NCI-H2171 treated with DMSO at 0.1 percent for 48 hours (cell line): ENCODE results near the gene RAB10.
"Not testable (repeated sequence)": the region's sequence is repeated elsewhere in the genome, so short reads cannot be mapped to it uniquely, and the experiment has no call there.

Experiments used
- DNase-seq: peaks from one replicate; lab custom pipeline; 2025; lab: John Stamatoyannopoulos, UW

The RAB10 gene

GRCh38 chr2:26033818-26034636, at the start of gene RAB10:
TSS of gene RAB10 (plus strand) at chr2:26034084. CDS start at chr2:26034609, 525 bp downstream.
- DNase-seq, result peak; percentile 99

DNA sequence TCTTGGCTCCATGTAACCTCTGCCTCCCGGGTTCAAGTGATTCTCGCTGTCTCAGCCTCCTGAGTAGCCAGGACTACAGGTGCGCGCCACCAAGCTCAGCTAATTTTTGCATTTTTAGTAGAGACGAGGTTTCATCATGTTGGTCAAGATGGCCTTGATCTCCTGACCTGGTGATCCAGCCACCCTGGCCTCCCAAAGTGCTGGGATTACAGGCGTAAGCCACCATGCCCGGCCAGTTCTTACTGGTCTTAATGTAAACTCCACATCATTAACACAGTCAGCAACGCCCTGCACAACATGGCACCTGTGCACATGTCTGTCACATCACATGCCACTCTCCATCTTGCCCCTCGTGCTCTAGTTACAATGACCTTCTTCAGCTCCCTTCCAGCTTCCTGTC, 45.8 kb upstream of the RAB10 start:
- DNase-seq, result no peak

DNA sequence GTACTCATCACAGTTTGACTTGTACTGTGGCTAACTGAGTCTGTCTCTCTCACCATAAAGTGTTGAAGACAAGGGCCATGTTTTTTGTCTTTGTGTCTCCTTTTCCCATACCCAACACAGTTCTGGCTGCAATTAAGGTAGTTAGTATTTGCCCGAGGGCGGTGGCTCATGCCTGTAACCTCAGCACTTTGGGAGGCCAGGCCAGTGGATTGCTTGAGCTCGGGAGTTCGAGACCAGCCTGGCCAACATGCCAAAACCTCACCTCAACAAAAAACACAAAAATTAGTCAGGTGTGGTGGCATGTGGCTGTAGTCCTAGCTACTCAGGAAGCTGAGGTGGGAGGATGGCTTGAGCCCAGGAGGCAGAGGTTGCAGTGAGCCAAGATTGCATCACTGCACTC, 44.7 kb upstream of the RAB10 start:
- no peak for DNase-seq

DNA sequence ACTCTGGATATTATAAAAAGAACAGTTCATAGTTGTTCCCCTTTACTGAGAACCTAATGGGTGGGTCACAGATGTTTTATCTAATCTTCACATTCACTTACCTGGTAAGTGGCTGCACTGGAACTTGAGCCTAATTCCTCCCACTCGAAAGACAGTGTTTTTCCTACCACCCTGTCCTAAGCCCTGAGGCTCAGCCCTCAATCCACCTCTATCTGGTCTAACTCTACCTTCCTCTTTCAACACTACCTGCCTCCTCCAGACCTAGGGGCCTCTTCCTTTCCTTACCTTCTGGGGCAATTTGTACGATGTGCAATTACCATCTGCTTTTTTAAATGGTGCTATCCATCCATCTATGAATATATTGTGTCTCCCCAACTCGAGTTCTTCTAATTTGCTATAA, 41.9 kb upstream of the RAB10 start:
- DNase-seq, result no peak

DNA sequence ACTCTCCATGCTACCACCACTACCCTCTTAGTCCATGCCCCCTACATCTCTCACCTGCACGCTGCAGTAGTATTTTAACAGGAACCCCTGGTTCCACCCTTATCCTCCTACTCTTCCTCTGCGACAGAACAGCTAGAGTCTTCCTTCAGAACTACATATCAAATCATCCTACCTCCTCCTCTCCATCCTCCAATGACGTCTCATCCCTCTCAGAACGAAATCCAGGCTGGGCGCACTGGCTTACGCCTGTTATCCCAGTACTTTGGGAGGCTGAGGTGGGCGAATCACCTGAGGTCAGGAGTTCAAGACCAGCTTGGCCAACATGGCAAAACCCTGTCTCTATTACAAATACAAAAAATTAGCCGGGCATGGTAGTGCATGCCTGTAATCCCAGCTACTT, 41.3 kb upstream of the RAB10 start:
- no peak for DNase-seq

- no peak for DNase-seq
Observed at GRCh38 chr2:25993049-25993448, 40.8 kb upstream of the RAB10 start.

DNA sequence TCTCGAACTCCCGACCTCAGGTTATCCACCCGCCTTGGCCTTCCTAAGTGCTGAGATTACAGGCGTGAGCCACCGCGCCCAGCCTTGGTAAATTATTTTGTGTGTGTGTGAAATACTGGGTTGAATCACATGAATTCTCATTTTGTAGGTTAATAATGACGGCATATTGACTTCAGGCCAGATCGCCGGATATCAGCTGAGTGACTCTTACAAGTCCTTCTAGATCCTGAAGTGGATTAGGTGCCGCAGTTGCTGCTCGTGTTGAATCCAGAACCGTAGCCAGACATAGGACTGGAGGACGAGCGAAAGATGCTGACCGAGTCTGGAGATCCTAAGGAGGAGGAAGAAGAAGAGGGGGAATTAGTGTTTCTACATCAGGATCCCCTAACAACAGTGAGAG, 39.4 kb upstream of the RAB10 start:
- DNase-seq, result no peak

GRCh38 chr2:25996844-25997243, 37.0 kb upstream of the RAB10 start:
- DNase-seq, result no peak

DNA sequence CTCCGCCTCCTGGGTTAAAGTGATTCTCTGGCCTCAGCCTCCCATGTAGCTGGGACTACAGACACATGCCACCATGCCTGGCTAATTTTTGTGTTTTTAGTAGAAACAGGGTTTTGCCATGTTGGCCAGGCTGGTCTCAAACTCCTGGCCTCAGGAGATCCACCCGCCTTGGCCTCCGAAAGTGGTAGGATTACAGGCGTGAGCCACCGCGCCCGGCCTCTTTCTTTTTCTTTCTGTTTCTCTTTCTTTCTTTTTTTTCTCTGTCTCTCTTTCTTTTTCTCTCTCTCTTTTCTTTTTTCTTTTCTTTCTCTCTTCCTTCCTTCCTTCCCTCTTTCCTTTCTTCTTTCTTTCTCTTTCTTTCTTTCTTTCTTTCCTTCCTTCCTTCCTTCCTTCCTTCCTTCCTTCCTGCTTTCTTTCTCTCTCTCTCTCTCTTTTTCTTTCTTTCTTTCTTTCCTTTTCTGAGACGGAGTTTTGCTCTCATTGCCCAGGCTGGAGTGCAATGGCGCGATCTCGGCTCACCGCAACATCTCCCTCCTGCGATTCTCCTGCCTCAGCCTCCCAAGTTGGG, 35.0 kb upstream of the RAB10 start:
- not testable (repeated sequence) for DNase-seq

- not testable (repeated sequence) for DNase-seq
Observed at GRCh38 chr2:25999406-25999805, 34.5 kb upstream of the RAB10 start.

DNA sequence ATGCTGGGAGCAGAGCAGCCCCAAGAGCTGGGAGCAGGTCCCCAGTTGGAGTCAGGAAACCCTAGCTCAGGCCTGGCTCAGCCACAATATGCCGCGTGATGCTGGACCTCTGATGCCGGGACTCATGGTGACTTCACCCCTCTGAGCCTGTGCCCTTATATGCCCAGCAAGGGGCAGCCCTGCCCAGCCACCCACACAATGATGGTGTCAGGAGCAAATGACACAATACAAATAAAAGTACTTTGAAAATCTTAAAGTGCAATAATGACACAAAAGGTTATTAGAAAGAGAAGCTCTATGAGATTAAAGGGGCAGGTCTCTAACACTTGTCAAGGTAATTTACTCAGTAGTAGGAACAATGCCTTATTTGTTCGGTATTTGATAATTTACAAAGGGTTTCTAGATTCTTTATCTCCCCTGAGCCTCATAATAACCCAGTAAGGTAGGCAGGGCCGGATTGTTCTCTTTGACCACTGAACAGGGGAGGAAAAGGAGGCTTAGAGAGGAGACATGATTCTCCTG, 33.3 kb upstream of the RAB10 start:
- no peak for DNase-seq

DNA sequence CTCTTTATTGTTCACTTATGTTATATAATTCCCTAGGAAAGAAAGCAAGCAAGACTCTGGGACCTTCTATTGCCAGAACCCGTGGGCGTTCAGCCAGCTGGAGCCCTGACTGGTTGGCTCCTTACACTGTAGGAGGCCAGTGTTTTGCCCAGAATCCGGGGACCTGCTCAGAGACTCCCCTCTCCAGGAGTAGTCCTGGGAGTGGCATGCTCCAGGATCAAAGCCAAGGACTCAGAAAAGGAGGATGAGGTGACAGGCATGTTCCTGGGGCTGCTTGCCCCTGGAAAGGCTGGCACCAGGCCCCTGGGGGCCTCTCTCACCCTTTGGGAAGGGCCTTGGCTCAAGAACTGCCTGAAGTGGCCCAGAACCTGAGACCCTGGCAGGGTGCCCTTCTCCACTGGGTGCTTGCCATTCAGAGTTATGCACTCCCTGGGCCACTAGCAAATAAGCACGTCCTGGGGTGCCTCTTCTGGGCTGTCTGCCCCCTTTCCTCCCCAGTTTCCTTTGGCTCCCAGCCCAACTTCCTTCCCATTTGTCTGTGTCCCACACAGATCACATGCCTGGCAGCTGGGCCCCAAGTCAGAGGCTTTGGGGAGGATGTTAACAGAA, 32.0 kb upstream of the RAB10 start:
- no peak for DNase-seq

GRCh38 chr2:26002632-26003310, 31.1 kb upstream of the RAB10 start:
- DNase-seq, result no peak

DNA sequence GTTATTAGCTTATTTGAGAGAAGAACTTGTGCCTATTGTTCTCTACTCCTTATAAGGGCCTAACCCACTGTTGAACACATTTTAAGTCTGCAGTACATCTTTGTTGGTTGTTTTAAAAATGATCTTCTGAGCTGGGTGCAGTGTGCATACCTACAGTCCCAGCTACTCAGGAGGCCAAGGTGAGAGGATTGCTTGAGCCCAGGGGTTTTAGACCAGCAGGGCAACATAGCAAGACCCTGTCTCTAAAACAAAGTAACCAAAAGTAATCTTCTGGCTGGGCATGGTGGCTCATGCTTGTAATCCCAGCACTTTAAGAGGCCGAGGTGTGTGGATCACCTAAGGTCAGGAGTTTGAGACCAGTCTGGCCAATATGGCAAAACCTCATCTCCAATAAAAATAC, 25.8 kb upstream of the RAB10 start:
- DNase-seq, result no peak

DNA sequence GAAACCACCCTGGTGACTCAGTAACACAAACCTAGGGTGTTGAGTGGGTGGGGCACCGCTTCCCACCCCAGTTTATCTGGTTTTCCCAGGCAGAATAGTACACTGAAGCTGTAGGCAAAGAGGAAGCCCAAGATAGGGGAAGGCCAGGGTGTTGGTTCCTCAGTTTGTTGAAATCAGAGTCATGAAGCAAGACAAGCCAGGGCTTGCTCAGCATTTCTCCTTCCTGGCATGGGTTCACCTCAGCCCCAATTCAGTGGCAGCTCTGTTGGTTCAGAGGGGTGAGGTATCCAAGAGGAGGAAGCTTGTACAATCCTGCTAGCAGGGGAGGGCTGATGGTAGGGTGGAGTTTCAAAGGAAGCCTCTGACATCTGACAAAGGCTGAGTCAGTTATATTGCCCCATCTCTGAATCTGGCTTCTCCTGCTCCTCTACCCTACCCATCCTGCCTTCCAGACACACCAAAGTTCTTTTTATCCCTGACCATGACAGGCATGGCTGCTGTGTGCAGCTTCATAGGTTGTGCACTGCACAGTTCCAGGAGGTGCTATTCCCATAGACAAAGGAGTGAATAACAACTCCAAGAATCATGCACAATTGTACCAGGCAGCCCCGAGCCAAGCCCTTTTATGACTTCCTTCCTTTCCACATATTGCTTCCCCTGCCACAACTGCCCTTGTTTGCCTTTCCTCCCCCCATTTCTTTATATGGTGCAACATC, 24.9 kb upstream of the RAB10 start:
- DNase-seq, result no peak

DNA sequence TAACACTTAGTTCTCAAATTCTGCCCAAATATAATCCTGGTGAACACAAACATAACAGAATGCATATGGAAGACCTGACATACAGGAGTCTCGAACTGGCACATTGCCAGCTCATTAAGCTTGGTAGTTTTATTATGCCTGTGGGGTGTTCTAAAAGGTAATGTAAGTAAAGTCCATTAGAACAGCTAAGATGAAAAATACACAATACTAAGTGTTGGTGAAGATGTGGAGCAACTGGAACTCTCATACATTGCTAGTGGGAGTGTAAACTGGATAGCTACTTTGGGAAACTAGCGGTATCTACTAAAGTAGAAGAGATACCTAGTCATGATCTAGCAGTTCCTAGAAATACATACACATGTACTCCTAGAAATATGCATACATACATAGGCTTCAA, 24.3 kb upstream of the RAB10 start:
- DNase-seq, result no peak

DNA sequence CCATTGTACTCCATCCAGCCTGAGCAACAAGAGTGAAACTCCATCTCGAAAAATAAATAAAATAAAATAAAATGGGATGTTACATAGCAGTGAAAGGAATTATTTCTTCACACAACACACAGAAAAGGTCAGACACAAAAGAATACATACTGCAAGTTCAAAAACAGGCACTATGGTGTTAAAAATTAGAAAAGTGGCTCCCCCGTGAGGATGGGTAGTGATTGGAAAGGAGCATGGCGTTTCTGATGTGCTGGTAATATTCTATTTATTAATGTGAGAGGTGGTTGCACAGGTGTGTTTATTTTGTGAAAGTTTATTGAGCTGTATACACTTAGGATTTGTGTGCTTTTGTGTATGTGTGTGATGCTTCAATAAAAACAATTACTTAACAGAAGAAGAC, 22.9 kb upstream of the RAB10 start:
- DNase-seq, result no peak

GRCh38 chr2:26011609-26011989, 22.3 kb upstream of the RAB10 start:
- DNase-seq, result no peak

- no peak for DNase-seq
Observed at GRCh38 chr2:26011990-26012856, 21.7 kb upstream of the RAB10 start.

- DNase-seq, result no peak
Observed at GRCh38 chr2:26013668-26014067, 20.2 kb upstream of the RAB10 start.
